ENCODE measurements around the gene ZNF311. TPM values are rescaled to one million over a fixed set of nuclear protein-coding genes. Genes with fewer than 3 reads are reported as not detected.

Gene ZNF311
- total RNA-seq, 1 experiment from 2014 or later = 0.57 TPM

GRCh38 chr6:29014729-29015608 is 9.9 kb upstream of the ZNF311 start:
- no peak overlapping the region for H3K23ac ChIP-seq (ENCODE audit: insufficient read length, low read depth, low read length)
- H3K56ac ChIP-seq (ENCODE audit: insufficient read length, low read depth, low read length) = no peak overlapping the region
- H3T11ph ChIP-seq (ENCODE audit: low read length) = no peak overlapping the region
- no peak overlapping the region for H2BK12ac ChIP-seq (ENCODE audit: insufficient read length, low read depth, low read length)
- TF ChIP-seq CTCF (conservative IDR thresholded peaks at IDR 0.05) = no peak; the same call in 1 of the 3 replicates
- Mint-ChIP-seq H3K9me3 (peaks cover 4 to 6% of the 10 kb centered on the region in 2 experiments; a peak in 4 of 5 replicates), H3K27ac (no peak overlapping the region), H3K4me1 (peaks cover 2 to 10% of the 10 kb centered on the region in 2 experiments), H3K4me3 (no peak overlapping the region), H3K27me3 (ENCODE audit: low read depth) (peaks cover 62% of the 10 kb centered on the region), H3K36me3 (ENCODE audit: insufficient read depth in 1 of 3, low read depth in 3 of 3) (peaks cover 4% of the 10 kb centered on the region in 3 experiments; a peak in 2 of 7 replicates)
- no peak overlapping the region for H4K5ac ChIP-seq (ENCODE audit: insufficient read length, low read depth, low read length)
- H3K14ac ChIP-seq (ENCODE audit: insufficient read depth, low read length) = no peak overlapping the region
- no peak overlapping the region for H2BK20ac ChIP-seq (ENCODE audit: low read depth, low read length, poor library complexity, severe bottlenecking)
- H3K27ac ChIP-seq (ENCODE audit: insufficient read length, low read depth, low read length) = no peak overlapping the region
- no peak for DNase-seq
- WGBS (ENCODE audit: extremely low coverage, insufficient read length, low lambda C conversion rate) = no CpG with 5 or more reads among the region's 79 CpGs
- H3K4me2 ChIP-seq (ENCODE audit: insufficient read depth, insufficient read length, low read length) = no peak overlapping the region
- H3K23me2 ChIP-seq (ENCODE audit: insufficient read length, low read depth, low read length, poor library complexity, severe bottlenecking) = peaks cover 9% of the 10 kb centered on the region
- no peak overlapping the region for H4K91ac ChIP-seq (ENCODE audit: insufficient read length, low read depth, low read length)
- H2AK5ac ChIP-seq (ENCODE audit: insufficient read length, low read length) = no peak overlapping the region
- no peaks in the 10 kb centered on the region for H3K79me2 ChIP-seq (ENCODE audit: insufficient read depth, low read length)
- no peak overlapping the region for H3K18ac ChIP-seq (ENCODE audit: insufficient read length, low read depth, low read length)
- H4K20me1 ChIP-seq (ENCODE audit: control insufficient read depth, insufficient read depth, insufficient read length) = no peaks in the 10 kb centered on the region
- no peaks in the 10 kb centered on the region for H3K9me3 ChIP-seq (ENCODE audit: control insufficient read depth, low read depth, low read length)
- no peak overlapping the region for H3K4ac ChIP-seq (ENCODE audit: low read depth, low read length)
- H4K8ac ChIP-seq (replicated peaks; ENCODE audit: insufficient read length, low read depth, low read length) = no peak overlapping the region
- no peak overlapping the region for H2BK120ac ChIP-seq (ENCODE audit: low read depth, low read length, poor library complexity, severe bottlenecking)
- H2BK15ac ChIP-seq (ENCODE audit: low read depth, low read length) = no peak overlapping the region
- no peak overlapping the region for H3K9ac ChIP-seq (ENCODE audit: extremely low read depth, insufficient read length, low read length)
- no peaks in the 10 kb centered on the region; the same call in 1 of the 2 replicates for H3K27me3 ChIP-seq (ENCODE audit: insufficient read depth, low read length)
- no peaks in the 10 kb centered on the region for H3K79me1 ChIP-seq (ENCODE audit: insufficient read depth, low read depth, low read length, poor library complexity, severe bottlenecking)
- H2BK5ac ChIP-seq (ENCODE audit: insufficient read length, low read length) = no peak overlapping the region
- H2AFZ ChIP-seq (ENCODE audit: low read length) = no peak overlapping the region
- H3K4me1 ChIP-seq (ENCODE audit: insufficient read depth, low read length) = no peaks in the 10 kb centered on the region

All from H9 (cell line).